OCI-LY1 (cell line): ENCODE results near the gene SPOPL.

Experiments used
- H2AFZ ChIP-seq: fragments of 200-600 bp; sonication (generic), shearing (Covaris generic); 2 replicates; pipeline ENCODE4 v1.6.0; 2014; ENCODE audit warnings: antibody characterized with exemption, mild to moderate bottlenecking, low read length
- H3F3A ChIP-seq: fragments of 200-600 bp; sonication (generic), shearing (Covaris generic); 2 replicates; pipeline ENCODE4 v1.6.0; 2014; ENCODE audit warnings: mild to moderate bottlenecking, antibody characterized with exemption, low read length, moderate library complexity; ENCODE audit not compliant: insufficient read depth
- H3K27ac ChIP-seq: fragments of 200-600 bp; sonication (generic); 2 replicates; pipeline ENCODE4 v1.5.1; 2014; ENCODE audit warnings: low read length, mixed run types, mild to moderate bottlenecking, low read depth; ENCODE audit not compliant: poor library complexity, severe bottlenecking
- H3K27me3 ChIP-seq: fragments of 200-600 bp; sonication (generic); 2 replicates; pipeline ENCODE4 v1.6.0; 2014; ENCODE audit warnings: antibody characterized with exemption, mild to moderate bottlenecking, low read length, moderate library complexity; ENCODE audit not compliant: insufficient read depth
- H3K36me3 ChIP-seq: fragments of 200-600 bp; sonication (generic); 2 replicates; pipeline ENCODE4 v1.6.1; 2014; ENCODE audit warnings: mild to moderate bottlenecking, antibody characterized with exemption, low read length, moderate library complexity, mixed read lengths; ENCODE audit not compliant: insufficient read depth
- H3K4me1 ChIP-seq: fragments of 200-600 bp; sonication (generic); 2 replicates; pipeline ENCODE4 v1.5.1; 2014; ENCODE audit warnings: mild to moderate bottlenecking, low read length, moderate library complexity; ENCODE audit not compliant: insufficient read depth, severe bottlenecking
- H3K4me2 ChIP-seq: fragments of 200-600 bp; sonication (generic), shearing (Covaris generic); 2 replicates; pipeline ENCODE4 v1.6.1; 2014; ENCODE audit warnings: low read length
- H3K4me3 ChIP-seq: fragments of 200-600 bp; sonication (generic); 2 replicates; pipeline ENCODE4 v1.5.1; 2014; ENCODE audit warnings: low read length, low read depth, mild to moderate bottlenecking, mixed read lengths; ENCODE audit not compliant: poor library complexity, severe bottlenecking
- H3K79me2 ChIP-seq: fragments of 200-600 bp; shearing (Covaris generic); 2 replicates; pipeline ENCODE4 v1.6.1; 2016; ENCODE audit warnings: mixed run types, low read length, mixed read lengths; ENCODE audit not compliant: insufficient read depth
- H3K9ac ChIP-seq: fragments of 200-600 bp; sonication (generic), shearing (Covaris generic); 2 replicates; pipeline ENCODE4 v1.6.1; 2014; ENCODE audit warnings: mild to moderate bottlenecking, low read length, mixed read lengths
- H3K9me2 ChIP-seq: fragments of 200-600 bp; sonication (generic), shearing (Covaris generic); 2 replicates; pipeline ENCODE4 v1.6.1; 2014; ENCODE audit warnings: low read depth, mild to moderate bottlenecking, low read length, mixed read lengths
- H3K9me3 ChIP-seq: fragments of 200-600 bp; shearing (Covaris generic); 2 replicates; pipeline ENCODE4 v1.6.1; 2014; ENCODE audit warnings: low read length, mixed read lengths
- H4K20me1 ChIP-seq: fragments of 200-600 bp; sonication (generic), shearing (Covaris generic); 2 replicates; pipeline ENCODE4 v1.6.0; 2016; ENCODE audit warnings: mild to moderate bottlenecking, low read length; ENCODE audit not compliant: insufficient read depth
- EZH2 ChIP-seq: fragments of 200-600 bp; sonication (generic), shearing (Covaris generic); IDR thresholded peaks from 2 replicates; pipeline ENCODE4 v1.8.0; 2017; ENCODE audit warnings: borderline replicate concordance, mixed run types, mild to moderate bottlenecking, antibody characterized with exemption, low read length, moderate library complexity, mixed read lengths
- TF ChIP-seq, protein P1 (sequence below): fragments of 200-600 bp; sonication (generic), shearing (Covaris generic); IDR thresholded peaks from 2 replicates; pipeline ENCODE4 v1.5.1; 2017; ENCODE audit warnings: mild to moderate bottlenecking, antibody characterized with exemption, low read length, moderate library complexity, mixed read lengths

SPOPL gene

DNA sequence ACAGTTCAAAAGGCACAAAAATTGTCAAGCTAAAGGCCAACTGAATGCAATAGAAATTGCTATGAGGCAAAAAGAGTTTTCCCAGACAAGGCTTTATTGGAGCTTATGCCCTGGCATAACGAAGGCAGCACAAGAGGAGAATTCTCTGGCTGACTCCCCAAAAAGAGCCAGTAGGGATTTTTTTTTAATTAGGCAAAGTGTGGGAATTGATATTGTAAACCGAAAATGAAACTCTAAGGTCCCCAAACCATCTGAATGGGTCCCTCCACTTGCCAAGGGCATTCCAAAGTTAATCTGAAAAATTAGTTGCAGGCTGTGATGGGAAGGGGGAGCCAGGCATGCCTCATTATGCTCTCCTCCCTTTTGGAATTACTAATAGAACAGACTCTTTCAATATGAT, 118.9 kb downstream of the SPOPL start:
- no peak for TF ChIP-seq EZH2
- TF ChIP-seq, protein P1, sequence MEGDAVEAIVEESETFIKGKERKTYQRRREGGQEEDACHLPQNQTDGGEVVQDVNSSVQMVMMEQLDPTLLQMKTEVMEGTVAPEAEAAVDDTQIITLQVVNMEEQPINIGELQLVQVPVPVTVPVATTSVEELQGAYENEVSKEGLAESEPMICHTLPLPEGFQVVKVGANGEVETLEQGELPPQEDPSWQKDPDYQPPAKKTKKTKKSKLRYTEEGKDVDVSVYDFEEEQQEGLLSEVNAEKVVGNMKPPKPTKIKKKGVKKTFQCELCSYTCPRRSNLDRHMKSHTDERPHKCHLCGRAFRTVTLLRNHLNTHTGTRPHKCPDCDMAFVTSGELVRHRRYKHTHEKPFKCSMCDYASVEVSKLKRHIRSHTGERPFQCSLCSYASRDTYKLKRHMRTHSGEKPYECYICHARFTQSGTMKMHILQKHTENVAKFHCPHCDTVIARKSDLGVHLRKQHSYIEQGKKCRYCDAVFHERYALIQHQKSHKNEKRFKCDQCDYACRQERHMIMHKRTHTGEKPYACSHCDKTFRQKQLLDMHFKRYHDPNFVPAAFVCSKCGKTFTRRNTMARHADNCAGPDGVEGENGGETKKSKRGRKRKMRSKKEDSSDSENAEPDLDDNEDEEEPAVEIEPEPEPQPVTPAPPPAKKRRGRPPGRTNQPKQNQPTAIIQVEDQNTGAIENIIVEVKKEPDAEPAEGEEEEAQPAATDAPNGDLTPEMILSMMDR, result no peak
- Histone ChIP-seq H3K4me2 (no peak overlapping the region), H3K27ac (no peak overlapping the region), H3F3A (no peaks in the 10 kb centered on the region), H3K9me3 (no peaks in the 10 kb centered on the region), H3K27me3 (no peaks in the 10 kb centered on the region; the same call in 1 of the 2 replicates), H3K4me1 (no peaks in the 10 kb centered on the region), H3K4me3 (no peak overlapping the region), H3K79me2 (no peaks in the 10 kb centered on the region), H4K20me1 (no peaks in the 10 kb centered on the region), H3K9me2 (no peaks in the 10 kb centered on the region), H3K9ac (no peak overlapping the region), H3K36me3 (no peaks in the 10 kb centered on the region), H2AFZ (no peak overlapping the region)

DNA sequence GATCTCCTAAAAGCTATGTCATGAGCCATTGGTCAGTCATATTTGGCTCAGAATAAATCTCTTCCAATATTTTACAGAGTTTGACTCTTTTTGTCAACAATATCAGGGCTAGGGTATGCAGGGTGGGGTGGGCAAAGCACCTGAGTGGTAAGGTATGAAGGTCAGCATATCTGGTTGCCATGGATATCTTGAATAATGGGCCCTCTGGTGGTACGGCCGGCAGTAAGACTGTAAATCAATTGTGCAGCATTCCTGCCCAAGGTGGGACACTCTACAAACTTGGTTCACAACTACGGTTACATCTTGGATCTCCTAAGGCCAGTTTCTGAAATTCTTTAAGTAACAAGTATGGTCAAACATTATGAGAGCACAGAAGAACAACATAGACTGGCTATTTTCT, 119.6 kb downstream of the SPOPL start:
- Histone ChIP-seq H3K27me3 (no peaks in the 10 kb centered on the region; the same call in 1 of the 2 replicates), H3K9ac (no peak overlapping the region), H3K4me1 (no peaks in the 10 kb centered on the region), H3K27ac (no peak overlapping the region), H3K36me3 (no peaks in the 10 kb centered on the region), H3K9me3 (no peaks in the 10 kb centered on the region), H3K79me2 (no peaks in the 10 kb centered on the region), H3K4me2 (no peak overlapping the region), H3K9me2 (no peaks in the 10 kb centered on the region), H3K4me3 (no peak overlapping the region), H3F3A (no peaks in the 10 kb centered on the region), H4K20me1 (no peaks in the 10 kb centered on the region), H2AFZ (no peak overlapping the region)
- TF ChIP-seq, protein P1, result 0 out of 2 replicates have a peak, but pooled peaks have one; percentile 6
- no peak for TF ChIP-seq EZH2

DNA sequence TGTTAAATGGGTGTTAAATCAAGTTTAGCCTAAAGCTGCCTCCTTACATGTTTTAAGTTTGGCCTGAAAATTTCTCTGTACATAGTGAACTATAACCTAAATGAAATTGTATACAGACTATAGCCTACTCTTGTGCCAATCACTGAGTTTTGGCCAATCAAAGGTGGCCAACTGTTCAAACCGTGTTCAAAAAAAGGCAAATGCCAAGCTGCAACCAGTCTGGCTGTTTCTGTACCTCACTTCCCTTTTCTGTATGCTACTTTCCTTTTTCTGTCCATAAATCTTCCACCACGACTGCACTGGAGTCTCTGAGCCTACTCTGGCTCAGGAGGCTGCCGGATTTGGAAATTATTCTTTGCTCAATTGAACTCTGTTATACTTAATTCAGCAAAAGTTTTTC, 121.0 kb downstream of the SPOPL start:
- Histone ChIP-seq H3K36me3 (no peaks in the 10 kb centered on the region), H3K9me2 (no peaks in the 10 kb centered on the region), H3K4me3 (no peak overlapping the region), H2AFZ (no peak overlapping the region), H3K27me3 (no peaks in the 10 kb centered on the region; the same call in 1 of the 2 replicates), H3K9me3 (no peaks in the 10 kb centered on the region), H3K4me2 (no peak overlapping the region), H3K27ac (no peak overlapping the region), H3F3A (no peaks in the 10 kb centered on the region), H3K9ac (no peak overlapping the region), H3K79me2 (no peaks in the 10 kb centered on the region), H4K20me1 (no peaks in the 10 kb centered on the region), H3K4me1 (no peaks in the 10 kb centered on the region)
- TF ChIP-seq EZH2, result no peak
- TF ChIP-seq, protein P1, result no peak
